Upper lobe of right lung (tissue), 1 donor: Measurements from ENCODE around the gene STX19. TPM values are rescaled to one million over a fixed set of nuclear protein-coding genes. Genes with fewer than 3 reads are reported as not detected.
A peak's percentile ranks its signal among the peaks of the same experiment; 100 is the strongest.

Experiments
- ATAC-seq: fragments of 200-7000 bp; cut with Tn5 transposase; one replicate; pipeline ENCODE4 v1.9.1; 2020; ENCODE audit warnings: mild to moderate bottlenecking, moderate library complexity
- DNase-seq: peaks from one replicate; pipeline ENCODE4 v3.0.0-alpha.2; 2020
- H3K27ac ChIP-seq: fragments of 200-600 bp; one replicate; pipeline ENCODE4 v1.8.0; 2022
- H3K27me3 ChIP-seq: fragments of 200-600 bp; one replicate; pipeline ENCODE4 v1.8.0; 2022; ENCODE audit warnings: mild to moderate bottlenecking
- H3K36me3 ChIP-seq: fragments of 200-600 bp; one replicate; pipeline ENCODE4 v1.8.0; 2022
- H3K4me1 ChIP-seq: fragments of 200-600 bp; one replicate; pipeline ENCODE4 v1.8.0; 2022
- H3K4me3 ChIP-seq: fragments of 200-600 bp; one replicate; pipeline ENCODE4 v1.8.0; 2022; ENCODE audit warnings: mild to moderate bottlenecking
- H3K9me3 ChIP-seq: fragments of 200-600 bp; one replicate; pipeline ENCODE4 v1.8.0; 2022
- intact Hi-C: fragments of 100-400 bp; cut with DNase I; formaldehyde crosslinking; loops from one replicate; pipeline ENCODE4 v1.11.0; 2022
- total RNA-seq: library from RNA; stranded (reverse); fragmentation: NEBNext Ultra II Directional; extraction: Animal tissue kit (Norgen Biotek cat#: 25700); gene quantifications from one replicate; pipeline ENCODE4 v1.2.1, GENCODE V29; 2021
- TF ChIP-seq, protein P1 (sequence below): fragments of 200-600 bp; IDR thresholded peaks from one replicate; pipeline ENCODE4 v1.8.0; 2022; ENCODE audit warnings: antibody characterized with exemption
- donor health status: DM: no; HTN: yes; CAD: no; lungs with severe emphysema.

STX19 gene
- total RNA-seq, 1 donor from 2014 or later: 2.8 TPM

DNA sequence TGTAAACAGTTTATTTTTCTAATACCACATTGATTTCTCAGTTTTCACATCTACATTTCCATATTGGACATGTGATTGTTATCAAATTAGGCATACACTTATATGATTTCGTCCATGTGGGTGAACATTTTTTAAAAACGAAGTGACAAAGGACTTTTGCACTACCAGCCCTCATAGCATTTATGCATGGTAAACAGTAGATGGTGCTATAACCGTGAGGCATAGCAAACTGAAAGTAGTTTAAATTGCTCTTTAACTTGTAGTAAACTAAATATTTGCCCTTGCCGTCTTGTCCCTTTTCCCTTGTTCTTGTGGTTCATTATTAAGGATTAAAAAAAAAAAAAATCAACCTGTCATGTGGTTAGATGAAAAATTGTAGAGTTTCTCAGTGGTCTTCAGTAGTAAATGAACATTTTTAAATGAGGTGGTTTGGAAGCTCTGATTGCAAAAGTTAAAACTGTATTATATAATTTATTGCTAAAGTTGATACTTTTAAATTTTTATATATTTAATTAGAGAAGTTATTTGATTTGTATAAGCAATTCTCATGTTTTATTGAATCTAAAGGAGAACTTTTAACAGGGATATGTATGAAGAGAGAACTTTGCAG lies 24.0 kb downstream of the STX19 start:
- H3K4me1 ChIP-seq: peaks cover 15% of the 10 kb centered on the region
- peak overlapping the region; percentile 23 for H3K4me3 ChIP-seq
- TF ChIP-seq, protein P1, sequence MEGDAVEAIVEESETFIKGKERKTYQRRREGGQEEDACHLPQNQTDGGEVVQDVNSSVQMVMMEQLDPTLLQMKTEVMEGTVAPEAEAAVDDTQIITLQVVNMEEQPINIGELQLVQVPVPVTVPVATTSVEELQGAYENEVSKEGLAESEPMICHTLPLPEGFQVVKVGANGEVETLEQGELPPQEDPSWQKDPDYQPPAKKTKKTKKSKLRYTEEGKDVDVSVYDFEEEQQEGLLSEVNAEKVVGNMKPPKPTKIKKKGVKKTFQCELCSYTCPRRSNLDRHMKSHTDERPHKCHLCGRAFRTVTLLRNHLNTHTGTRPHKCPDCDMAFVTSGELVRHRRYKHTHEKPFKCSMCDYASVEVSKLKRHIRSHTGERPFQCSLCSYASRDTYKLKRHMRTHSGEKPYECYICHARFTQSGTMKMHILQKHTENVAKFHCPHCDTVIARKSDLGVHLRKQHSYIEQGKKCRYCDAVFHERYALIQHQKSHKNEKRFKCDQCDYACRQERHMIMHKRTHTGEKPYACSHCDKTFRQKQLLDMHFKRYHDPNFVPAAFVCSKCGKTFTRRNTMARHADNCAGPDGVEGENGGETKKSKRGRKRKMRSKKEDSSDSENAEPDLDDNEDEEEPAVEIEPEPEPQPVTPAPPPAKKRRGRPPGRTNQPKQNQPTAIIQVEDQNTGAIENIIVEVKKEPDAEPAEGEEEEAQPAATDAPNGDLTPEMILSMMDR: peak; percentile 88
- no peaks in the 10 kb centered on the region for H3K36me3 ChIP-seq
- no peaks in the 10 kb centered on the region for H3K27me3 ChIP-seq
- intact Hi-C loops: loop anchor here (10.0 kb wide), 1 partner anchor 60 kb away; the partner anchor contains the start of genes DHFR2 and NSUN3
- peak overlapping the region; percentile 0 for H3K27ac ChIP-seq
- ATAC-seq: peak; percentile 88
- H3K9me3 ChIP-seq: no peaks in the 10 kb centered on the region
- DNase-seq: no peak

DNA sequence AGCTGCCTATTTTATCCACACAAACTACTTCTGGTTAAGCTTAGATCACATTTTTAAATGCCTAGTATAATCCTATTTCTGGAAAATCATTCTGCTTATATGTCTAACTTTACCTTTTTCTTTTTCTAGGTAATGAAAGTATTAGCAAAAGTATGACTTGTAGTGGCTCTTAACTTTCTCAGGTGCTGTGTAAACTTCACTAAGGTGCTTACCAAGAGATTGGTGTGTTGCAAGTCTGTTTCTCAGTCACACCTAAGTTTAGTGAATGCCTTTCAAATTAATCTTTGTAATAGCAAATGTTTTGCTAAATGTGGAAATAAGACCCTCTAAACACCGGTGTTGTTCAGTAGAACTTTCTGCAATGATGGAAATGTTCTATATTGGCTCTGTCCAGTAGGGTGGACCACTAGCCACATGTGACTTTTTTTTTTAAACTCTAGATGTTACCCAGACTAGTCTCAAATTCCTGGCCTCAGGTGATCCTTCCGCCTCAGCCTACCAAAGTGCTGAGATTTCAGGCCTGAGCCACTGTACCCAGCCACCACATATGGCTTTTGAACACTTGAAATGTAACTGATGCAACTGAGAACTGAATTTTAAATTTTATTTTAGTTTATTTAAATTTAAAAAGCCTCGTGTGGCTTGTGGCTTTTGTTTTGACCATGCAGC lies 26.4 kb downstream of the STX19 start:
- TF ChIP-seq, protein P1: no peak
- peak overlapping the region; percentile 71 for H3K27ac ChIP-seq
- no peak overlapping the region for H3K4me3 ChIP-seq
- no peaks in the 10 kb centered on the region for H3K36me3 ChIP-seq
- peak; percentile 83 for ATAC-seq
- H3K27me3 ChIP-seq: no peaks in the 10 kb centered on the region
- intact Hi-C loops: loop anchor here (10.0 kb wide), 1 partner anchor 63 kb away; the partner anchor contains the start of genes DHFR2 and NSUN3
- no peak for DNase-seq
- peaks cover 15% of the 10 kb centered on the region for H3K4me1 ChIP-seq
- H3K9me3 ChIP-seq: no peaks in the 10 kb centered on the region

DNA sequence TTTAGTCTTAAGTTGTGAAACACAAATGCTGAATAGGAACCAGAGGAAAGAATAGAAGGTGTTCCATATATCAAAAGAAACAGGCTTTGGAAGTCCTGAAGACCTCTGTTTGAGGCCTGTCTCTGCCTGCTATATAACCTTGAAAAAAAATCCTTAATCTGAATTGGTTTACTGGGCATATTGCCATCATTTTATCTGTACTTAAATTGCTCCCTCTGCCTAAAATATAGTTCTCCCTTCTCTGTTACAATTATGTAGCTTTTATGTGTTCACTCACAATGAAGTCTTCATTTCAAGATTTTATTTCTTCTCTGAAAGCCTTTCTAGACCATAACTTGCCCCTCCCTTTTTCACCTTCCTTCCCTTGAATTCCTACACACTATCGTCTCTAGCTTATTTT lies 27.2 kb downstream of the STX19 start:
- Histone ChIP-seq H3K27me3 (no peaks in the 10 kb centered on the region), H3K4me1 (peaks cover 15% of the 10 kb centered on the region), H3K4me3 (no peak overlapping the region), H3K27ac (peak overlapping the region; percentile 71), H3K36me3 (no peaks in the 10 kb centered on the region), H3K9me3 (no peaks in the 10 kb centered on the region)
- TF ChIP-seq, protein P1: no peak
- ATAC-seq (no peak), DNase-seq (no peak)
- intact Hi-C loops: loop anchor here (10.0 kb wide), 1 partner anchor 64 kb away; the partner anchor contains the start of genes DHFR2 and NSUN3

DNA sequence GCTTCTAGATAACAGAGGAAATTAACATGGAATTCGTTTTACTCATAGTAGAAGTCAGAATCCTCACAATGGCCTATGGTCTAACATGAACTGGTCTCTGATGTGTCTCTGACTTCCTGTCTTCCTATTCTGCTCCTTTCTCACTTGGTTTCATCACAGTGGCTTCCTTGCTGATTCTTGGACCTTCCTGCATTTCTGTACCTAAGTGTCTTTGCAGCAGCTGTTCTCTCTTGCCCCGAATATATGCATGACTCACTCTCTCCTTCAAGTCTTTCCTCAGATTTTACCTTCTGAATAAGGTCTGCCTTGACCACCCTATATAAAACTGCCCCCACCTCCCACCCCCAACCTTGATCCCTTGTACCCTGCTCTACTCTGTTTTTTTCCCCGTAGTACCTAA lies 34.3 kb downstream of the STX19 start:
- TF ChIP-seq, protein P1: no peak
- no peaks in the 10 kb centered on the region for H3K4me1 ChIP-seq
- no peak overlapping the region for H3K27ac ChIP-seq
- intact Hi-C loops: no loop called here
- ATAC-seq (no peak), DNase-seq (no peak)
- H3K9me3 ChIP-seq: no peaks in the 10 kb centered on the region
- no peaks in the 10 kb centered on the region for H3K36me3 ChIP-seq
- H3K4me3 ChIP-seq: no peak overlapping the region
- no peaks in the 10 kb centered on the region for H3K27me3 ChIP-seq

DNA sequence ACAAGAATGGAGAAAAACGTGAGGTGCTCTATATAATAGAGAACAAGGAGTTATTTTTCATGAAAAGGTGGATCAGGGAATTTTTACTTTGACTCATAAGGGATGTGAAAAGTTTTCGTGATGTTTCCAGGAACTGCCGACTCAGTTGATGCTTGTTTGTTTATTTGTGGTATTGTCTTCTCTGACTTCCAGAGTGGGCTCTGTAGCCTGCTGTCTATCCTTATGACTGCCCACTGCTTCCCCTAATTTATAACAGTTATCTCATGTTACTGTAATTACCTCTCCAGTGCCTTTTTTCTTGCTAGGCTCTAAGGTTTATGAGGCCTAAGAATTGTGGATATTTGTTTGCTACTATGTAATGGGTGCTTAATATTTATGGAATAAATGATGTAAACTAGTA lies 36.2 kb downstream of the STX19 start:
- no peaks in the 10 kb centered on the region for H3K9me3 ChIP-seq

More for the DNA sequence above, 36.2 kb downstream of the STX19 start:
- TF ChIP-seq, protein P1: no peak
- DNase-seq: no peak
- Histone ChIP-seq H3K27me3 (no peaks in the 10 kb centered on the region), H3K36me3 (no peaks in the 10 kb centered on the region), H3K4me3 (no peak overlapping the region), H3K27ac (no peak overlapping the region), H3K4me1 (peaks cover 11% of the 10 kb centered on the region)
- ATAC-seq: no peak
- intact Hi-C loops: no loop called here
